Loucy (cell line): Measurements from ENCODE around the gene WDR37.

Experiments used
- H2AFZ ChIP-seq: fragments of 200-600 bp; sonication (generic); 2 replicates; pipeline ENCODE4 v1.6.0; 2016; ENCODE audit warnings: antibody characterized with exemption, mild to moderate bottlenecking, low read length, moderate library complexity
- H3F3A ChIP-seq: fragments of 200-600 bp; 2 replicates; pipeline ENCODE4 v1.6.0; 2016; ENCODE audit warnings: antibody characterized with exemption, low read depth, mild to moderate bottlenecking
- H3K27me3 ChIP-seq: fragments of 200-600 bp; sonication (generic); 2 replicates; pipeline ENCODE4 v1.6.1; 2014; ENCODE audit warnings: low read length, mild to moderate bottlenecking; ENCODE audit not compliant: insufficient read depth, poor library complexity, severe bottlenecking
- H3K36me3 ChIP-seq: fragments of 200-600 bp; sonication (generic); 2 replicates; pipeline ENCODE4 v1.6.1; 2016; ENCODE audit warnings: low read length; ENCODE audit not compliant: insufficient read depth
- H3K4me1 ChIP-seq: fragments of 200-600 bp; sonication (generic); 2 replicates; pipeline ENCODE4 v1.5.1; 2014; ENCODE audit warnings: low read length, mild to moderate bottlenecking; ENCODE audit not compliant: insufficient read depth, poor library complexity, severe bottlenecking
- H3K4me2 ChIP-seq: fragments of 200-600 bp; sonication (generic); 2 replicates; pipeline ENCODE4 v1.6.0; 2014; ENCODE audit warnings: antibody characterized with exemption, low read length, low read depth, mild to moderate bottlenecking; ENCODE audit not compliant: poor library complexity, severe bottlenecking
- H3K4me3 ChIP-seq: fragments of 200-600 bp; sonication (generic); 2 replicates; pipeline ENCODE4 v1.5.1; 2014; ENCODE audit warnings: low read length, mild to moderate bottlenecking, mixed read lengths; ENCODE audit not compliant: poor library complexity, severe bottlenecking
- H3K79me2 ChIP-seq: fragments of 200-600 bp; sonication (generic); 2 replicates; pipeline ENCODE4 v1.6.1; 2014; ENCODE audit warnings: low read length; ENCODE audit not compliant: insufficient read depth
- H3K9ac ChIP-seq: fragments of 200-600 bp; sonication (generic); 2 replicates; pipeline ENCODE4 v1.6.0; 2014; ENCODE audit warnings: mild to moderate bottlenecking, low read depth, low read length, moderate library complexity; ENCODE audit not compliant: poor library complexity, severe bottlenecking
- H3K9me2 ChIP-seq: fragments of 200-600 bp; sonication (generic); replicated peaks from 2 replicates; pipeline ENCODE4 v1.6.1; 2016; ENCODE audit warnings: low read depth, low read length, mixed read lengths
- H3K9me3 ChIP-seq: fragments of 200-600 bp; sonication (generic); 2 replicates; pipeline ENCODE4 v1.6.1; 2014; ENCODE audit warnings: mild to moderate bottlenecking, antibody characterized with exemption, low read length, low read depth; ENCODE audit not compliant: insufficient read depth
- H4K20me1 ChIP-seq: fragments of 200-600 bp; sonication (generic); 2 replicates; pipeline ENCODE4 v1.6.0; 2014; ENCODE audit warnings: antibody characterized with exemption, low read length, mild to moderate bottlenecking; ENCODE audit not compliant: insufficient read depth, poor library complexity, severe bottlenecking
- EZH2phosphoT487 ChIP-seq: fragments of 200-600 bp; IDR thresholded peaks from 2 replicates; pipeline ENCODE4 v1.6.1; 2018; ENCODE audit warnings: antibody characterized with exemption, mild to moderate bottlenecking, moderate library complexity, borderline replicate concordance
- TF ChIP-seq, protein P1 (sequence below): fragments of 200-600 bp; sonication (generic); conservative IDR thresholded peaks from 2 replicates; pipeline ENCODE4 v1.5.1; 2014; ENCODE audit warnings: mild to moderate bottlenecking, antibody characterized with exemption, low read length

Gene WDR37

DNA sequence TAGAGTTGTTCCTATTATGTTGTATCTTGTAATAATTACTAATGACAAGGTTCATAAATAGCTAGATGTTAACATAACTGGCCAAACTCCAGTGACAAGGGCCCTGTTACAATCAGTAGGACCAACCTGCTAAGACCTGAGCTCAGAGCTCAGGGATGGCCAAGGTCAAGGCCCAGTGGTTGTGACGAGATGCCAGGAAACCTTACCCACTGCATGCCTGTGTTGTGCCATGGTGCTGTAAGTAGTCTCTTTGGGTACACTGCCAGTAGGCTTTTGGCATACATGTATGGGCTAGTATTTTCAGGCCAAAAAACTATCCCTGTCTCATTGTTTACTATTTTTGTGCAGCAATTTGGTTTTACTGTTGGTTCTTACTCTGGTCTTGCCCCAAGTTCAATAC is 22.6 kb upstream of the WDR37 start:
- Histone ChIP-seq H4K20me1 (no peaks in the 10 kb centered on the region), H3F3A (no peaks in the 10 kb centered on the region), H3K36me3 (peaks cover 18% of the 10 kb centered on the region; the same call in 1 of the 2 replicates), H3K79me2 (no peaks in the 10 kb centered on the region), H3K27me3 (no peaks in the 10 kb centered on the region), H3K4me1 (no peaks in the 10 kb centered on the region), H2AFZ (no peak overlapping the region), H3K4me3 (no peak overlapping the region), H3K4me2 (no peak overlapping the region), H3K9me3 (no peaks in the 10 kb centered on the region), H3K9me2 (no peaks in the 10 kb centered on the region), H3K9ac (no peak overlapping the region)
- TF ChIP-seq, protein P1, sequence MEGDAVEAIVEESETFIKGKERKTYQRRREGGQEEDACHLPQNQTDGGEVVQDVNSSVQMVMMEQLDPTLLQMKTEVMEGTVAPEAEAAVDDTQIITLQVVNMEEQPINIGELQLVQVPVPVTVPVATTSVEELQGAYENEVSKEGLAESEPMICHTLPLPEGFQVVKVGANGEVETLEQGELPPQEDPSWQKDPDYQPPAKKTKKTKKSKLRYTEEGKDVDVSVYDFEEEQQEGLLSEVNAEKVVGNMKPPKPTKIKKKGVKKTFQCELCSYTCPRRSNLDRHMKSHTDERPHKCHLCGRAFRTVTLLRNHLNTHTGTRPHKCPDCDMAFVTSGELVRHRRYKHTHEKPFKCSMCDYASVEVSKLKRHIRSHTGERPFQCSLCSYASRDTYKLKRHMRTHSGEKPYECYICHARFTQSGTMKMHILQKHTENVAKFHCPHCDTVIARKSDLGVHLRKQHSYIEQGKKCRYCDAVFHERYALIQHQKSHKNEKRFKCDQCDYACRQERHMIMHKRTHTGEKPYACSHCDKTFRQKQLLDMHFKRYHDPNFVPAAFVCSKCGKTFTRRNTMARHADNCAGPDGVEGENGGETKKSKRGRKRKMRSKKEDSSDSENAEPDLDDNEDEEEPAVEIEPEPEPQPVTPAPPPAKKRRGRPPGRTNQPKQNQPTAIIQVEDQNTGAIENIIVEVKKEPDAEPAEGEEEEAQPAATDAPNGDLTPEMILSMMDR = no peak
- TF ChIP-seq EZH2phosphoT487 = no peak

DNA sequence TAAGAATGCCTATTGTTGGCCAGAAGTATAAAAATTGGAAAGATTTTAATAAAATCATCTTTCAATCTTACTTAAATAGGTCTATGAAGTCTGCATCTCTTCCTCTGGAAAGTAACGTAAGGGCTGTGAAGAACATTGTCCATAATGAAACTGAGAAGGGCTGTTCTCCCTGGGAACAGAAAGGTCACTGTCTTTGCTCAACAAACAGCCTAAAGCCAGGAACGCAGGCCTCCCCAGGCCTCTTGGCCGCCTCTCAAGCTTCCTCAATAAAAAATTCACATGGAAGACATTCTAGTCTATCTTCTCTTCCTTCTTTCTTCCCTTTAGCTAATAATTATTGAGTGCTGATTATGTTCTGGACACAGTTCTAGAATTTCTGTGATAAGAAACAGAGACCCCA is 21.4 kb upstream of the WDR37 start:
- no peaks in the 10 kb centered on the region for H3K9me2 ChIP-seq
- peaks cover 7% of the 10 kb centered on the region for H3K79me2 ChIP-seq
- no peaks in the 10 kb centered on the region for H3K27me3 ChIP-seq
- peaks cover 27% of the 10 kb centered on the region; the same call in 1 of the 2 replicates for H3K36me3 ChIP-seq
- TF ChIP-seq, protein P1 = no peak
- no peak for TF ChIP-seq EZH2phosphoT487
- H3F3A ChIP-seq = 0 out of 2 replicates have a peak, but pooled peaks cover 7% of the 10 kb centered on the region
- no peaks in the 10 kb centered on the region for H3K9me3 ChIP-seq
- H2AFZ ChIP-seq = no peak overlapping the region
- no peaks in the 10 kb centered on the region for H3K4me1 ChIP-seq
- no peak overlapping the region for H3K9ac ChIP-seq
- no peak overlapping the region for H3K4me2 ChIP-seq
- no peak overlapping the region for H3K4me3 ChIP-seq
- H4K20me1 ChIP-seq = peaks cover 7% of the 10 kb centered on the region

DNA sequence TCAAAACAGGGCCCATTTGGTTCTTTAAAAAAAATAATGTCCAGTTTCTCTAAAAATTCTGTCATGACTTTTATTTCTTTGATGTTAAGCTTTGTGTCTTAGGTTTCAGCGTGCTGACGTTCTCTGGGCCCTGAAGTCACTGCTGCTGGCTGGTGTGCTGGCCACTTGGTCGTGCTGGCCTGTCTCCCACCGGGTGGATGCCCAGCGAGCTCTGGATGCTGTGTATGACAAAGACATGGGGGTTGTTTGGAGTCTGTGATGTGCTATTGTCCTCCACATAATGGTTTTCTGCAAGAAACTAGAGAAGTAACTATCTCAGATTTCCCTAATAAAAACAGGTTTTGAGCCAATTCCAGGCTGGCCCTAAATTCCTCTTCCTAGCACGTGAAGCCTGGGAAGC is 21.0 kb upstream of the WDR37 start:
- Histone ChIP-seq H3K79me2 (peaks cover 12% of the 10 kb centered on the region), H3K4me2 (no peak overlapping the region), H3K9ac (no peak overlapping the region), H2AFZ (no peak overlapping the region), H4K20me1 (peaks cover 12% of the 10 kb centered on the region), H3K9me3 (no peaks in the 10 kb centered on the region), H3K27me3 (no peaks in the 10 kb centered on the region), H3F3A (0 out of 2 replicates have a peak, but pooled peaks cover 8% of the 10 kb centered on the region), H3K9me2 (no peaks in the 10 kb centered on the region), H3K36me3 (peaks cover 31% of the 10 kb centered on the region; the same call in 1 of the 2 replicates), H3K4me1 (peaks cover 2% of the 10 kb centered on the region), H3K4me3 (no peak overlapping the region)
- TF ChIP-seq, protein P1 = no peak
- no peak for TF ChIP-seq EZH2phosphoT487
